ENCODE data around the gene ZNF639. TPM values are rescaled to one million over a fixed set of nuclear protein-coding genes. Genes with fewer than 3 reads are reported as not detected.

ZNF639 gene
- total and polyA plus RNA-seq, 2 of the 13 experiments (the other 11 are each of a cell fraction or from before 2014, with no cell fraction given): 11.6 to 42.4 TPM

GRCh38 chr3:179323197-179324110, 623 bp downstream of the ZNF639 start (continued):
- TF ChIP-seq ZNF891 (CRISPR knock-in tag; IDR thresholded peaks at IDR 0.05) (peak; percentile 60; the same call in 1 of the 2 replicates), KMT2B (CRISPR knock-in tag; IDR thresholded peaks at IDR 0.05) (peak; percentile 58), ZSCAN21 (CRISPR knock-in tag; IDR thresholded peaks at IDR 0.05; ENCODE audit: borderline replicate concordance) (no peak), AFF4 (CRISPR knock-in tag; IDR thresholded peaks at IDR 0.05) (no peak), ZNF20 (CRISPR knock-in tag; IDR thresholded peaks at IDR 0.05) (no peak), ZNF552 (CRISPR knock-in tag; IDR thresholded peaks at IDR 0.05; ENCODE audit: borderline replicate concordance) (no peak), FOSL1 (CRISPR knock-in tag; IDR thresholded peaks at IDR 0.05; ENCODE audit: borderline replicate concordance) (0 out of 2 replicates have a peak, but pooled peaks have one; percentile 13), ZNF12 (CRISPR knock-in tag; IDR thresholded peaks at IDR 0.05) (no peak), SMAD3 (CRISPR knock-in tag; IDR thresholded peaks at IDR 0.05) (peak; percentile 62)
- TF ChIP-seq, protein P1, sequence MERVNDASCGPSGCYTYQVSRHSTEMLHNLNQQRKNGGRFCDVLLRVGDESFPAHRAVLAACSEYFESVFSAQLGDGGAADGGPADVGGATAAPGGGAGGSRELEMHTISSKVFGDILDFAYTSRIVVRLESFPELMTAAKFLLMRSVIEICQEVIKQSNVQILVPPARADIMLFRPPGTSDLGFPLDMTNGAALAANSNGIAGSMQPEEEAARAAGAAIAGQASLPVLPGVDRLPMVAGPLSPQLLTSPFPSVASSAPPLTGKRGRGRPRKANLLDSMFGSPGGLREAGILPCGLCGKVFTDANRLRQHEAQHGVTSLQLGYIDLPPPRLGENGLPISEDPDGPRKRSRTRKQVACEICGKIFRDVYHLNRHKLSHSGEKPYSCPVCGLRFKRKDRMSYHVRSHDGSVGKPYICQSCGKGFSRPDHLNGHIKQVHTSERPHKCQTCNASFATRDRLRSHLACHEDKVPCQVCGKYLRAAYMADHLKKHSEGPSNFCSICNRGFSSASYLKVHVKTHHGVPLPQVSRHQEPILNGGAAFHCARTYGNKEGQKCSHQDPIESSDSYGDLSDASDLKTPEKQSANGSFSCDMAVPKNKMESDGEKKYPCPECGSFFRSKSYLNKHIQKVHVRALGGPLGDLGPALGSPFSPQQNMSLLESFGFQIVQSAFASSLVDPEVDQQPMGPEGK (CRISPR knock-in tag; IDR thresholded peaks at IDR 0.05): peak; percentile 44
- TF ChIP-seq, protein P2, sequence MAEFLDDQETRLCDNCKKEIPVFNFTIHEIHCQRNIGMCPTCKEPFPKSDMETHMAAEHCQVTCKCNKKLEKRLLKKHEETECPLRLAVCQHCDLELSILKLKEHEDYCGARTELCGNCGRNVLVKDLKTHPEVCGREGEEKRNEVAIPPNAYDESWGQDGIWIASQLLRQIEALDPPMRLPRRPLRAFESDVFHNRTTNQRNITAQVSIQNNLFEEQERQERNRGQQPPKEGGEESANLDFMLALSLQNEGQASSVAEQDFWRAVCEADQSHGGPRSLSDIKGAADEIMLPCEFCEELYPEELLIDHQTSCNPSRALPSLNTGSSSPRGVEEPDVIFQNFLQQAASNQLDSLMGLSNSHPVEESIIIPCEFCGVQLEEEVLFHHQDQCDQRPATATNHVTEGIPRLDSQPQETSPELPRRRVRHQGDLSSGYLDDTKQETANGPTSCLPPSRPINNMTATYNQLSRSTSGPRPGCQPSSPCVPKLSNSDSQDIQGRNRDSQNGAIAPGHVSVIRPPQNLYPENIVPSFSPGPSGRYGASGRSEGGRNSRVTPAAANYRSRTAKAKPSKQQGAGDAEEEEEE (CRISPR knock-in tag; IDR thresholded peaks at IDR 0.05; ENCODE audit: borderline replicate concordance): no peak
- TF ChIP-seq, protein P3, sequence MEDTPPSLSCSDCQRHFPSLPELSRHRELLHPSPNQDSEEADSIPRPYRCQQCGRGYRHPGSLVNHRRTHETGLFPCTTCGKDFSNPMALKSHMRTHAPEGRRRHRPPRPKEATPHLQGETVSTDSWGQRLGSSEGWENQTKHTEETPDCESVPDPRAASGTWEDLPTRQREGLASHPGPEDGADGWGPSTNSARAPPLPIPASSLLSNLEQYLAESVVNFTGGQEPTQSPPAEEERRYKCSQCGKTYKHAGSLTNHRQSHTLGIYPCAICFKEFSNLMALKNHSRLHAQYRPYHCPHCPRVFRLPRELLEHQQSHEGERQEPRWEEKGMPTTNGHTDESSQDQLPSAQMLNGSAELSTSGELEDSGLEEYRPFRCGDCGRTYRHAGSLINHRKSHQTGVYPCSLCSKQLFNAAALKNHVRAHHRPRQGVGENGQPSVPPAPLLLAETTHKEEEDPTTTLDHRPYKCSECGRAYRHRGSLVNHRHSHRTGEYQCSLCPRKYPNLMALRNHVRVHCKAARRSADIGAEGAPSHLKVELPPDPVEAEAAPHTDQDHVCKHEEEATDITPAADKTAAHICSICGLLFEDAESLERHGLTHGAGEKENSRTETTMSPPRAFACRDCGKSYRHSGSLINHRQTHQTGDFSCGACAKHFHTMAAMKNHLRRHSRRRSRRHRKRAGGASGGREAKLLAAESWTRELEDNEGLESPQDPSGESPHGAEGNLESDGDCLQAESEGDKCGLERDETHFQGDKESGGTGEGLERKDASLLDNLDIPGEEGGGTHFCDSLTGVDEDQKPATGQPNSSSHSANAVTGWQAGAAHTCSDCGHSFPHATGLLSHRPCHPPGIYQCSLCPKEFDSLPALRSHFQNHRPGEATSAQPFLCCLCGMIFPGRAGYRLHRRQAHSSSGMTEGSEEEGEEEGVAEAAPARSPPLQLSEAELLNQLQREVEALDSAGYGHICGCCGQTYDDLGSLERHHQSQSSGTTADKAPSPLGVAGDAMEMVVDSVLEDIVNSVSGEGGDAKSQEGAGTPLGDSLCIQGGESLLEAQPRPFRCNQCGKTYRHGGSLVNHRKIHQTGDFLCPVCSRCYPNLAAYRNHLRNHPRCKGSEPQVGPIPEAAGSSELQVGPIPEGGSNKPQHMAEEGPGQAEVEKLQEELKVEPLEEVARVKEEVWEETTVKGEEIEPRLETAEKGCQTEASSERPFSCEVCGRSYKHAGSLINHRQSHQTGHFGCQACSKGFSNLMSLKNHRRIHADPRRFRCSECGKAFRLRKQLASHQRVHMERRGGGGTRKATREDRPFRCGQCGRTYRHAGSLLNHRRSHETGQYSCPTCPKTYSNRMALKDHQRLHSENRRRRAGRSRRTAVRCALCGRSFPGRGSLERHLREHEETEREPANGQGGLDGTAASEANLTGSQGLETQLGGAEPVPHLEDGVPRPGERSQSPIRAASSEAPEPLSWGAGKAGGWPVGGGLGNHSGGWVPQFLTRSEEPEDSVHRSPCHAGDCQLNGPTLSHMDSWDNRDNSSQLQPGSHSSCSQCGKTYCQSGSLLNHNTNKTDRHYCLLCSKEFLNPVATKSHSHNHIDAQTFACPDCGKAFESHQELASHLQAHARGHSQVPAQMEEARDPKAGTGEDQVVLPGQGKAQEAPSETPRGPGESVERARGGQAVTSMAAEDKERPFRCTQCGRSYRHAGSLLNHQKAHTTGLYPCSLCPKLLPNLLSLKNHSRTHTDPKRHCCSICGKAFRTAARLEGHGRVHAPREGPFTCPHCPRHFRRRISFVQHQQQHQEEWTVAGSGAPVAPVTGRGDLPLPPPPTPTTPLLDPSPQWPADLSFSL (CRISPR knock-in tag; IDR thresholded peaks at IDR 0.05): 0 out of 2 replicates have a peak, but pooled peaks have one; percentile 38
